A549 (cell line): ENCODE results near the gene C2orf49. TPM values are rescaled to one million over a fixed set of nuclear protein-coding genes. Genes with fewer than 3 reads are reported as not detected.

Source experiments
- ATAC-seq, 2 experiments: fragments of 200-7000 bp in 1 of 2; fragments of >200 bp in 1 of 2; cut with Nextera tagmentation in 1 of 2; cut with Tn5 transposase in 1 of 2; 3 replicates each; pipeline versions ENCODE4 v1.8.0 to v1.9.1; 2018 to 2020; ENCODE audit warnings: mild to moderate bottlenecking in 1 of 2, moderate library complexity in 1 of 2
- CTCF ChIA-PET: fragments of 300-600 bp; sonication (Branson Sonifier 250); formaldehyde crosslinking; extraction: SDS; loops from one replicate; lab custom pipeline; 2021; ENCODE audit warnings: antibody characterized with exemption, inconsistent platforms; lab: Yijun Ruan, JAX
- POLR2A ChIA-PET: fragments of 350-600 bp; formaldehyde crosslinking; extraction: SDS; loops from one replicate; lab custom pipeline; 2021; ENCODE audit warnings: antibody characterized with exemption, inconsistent platforms; lab: Yijun Ruan, JAX
- DNase-seq, 2 experiments: peaks; one replicate each; pipeline versions ENCODE4 v3.0.0 to v3.0.0-alpha.2; 2011 to 2016; ENCODE audit warnings: low read depth in 1 of 2, low spot score in 1 of 2
- FAIRE-seq: peaks from 2 replicates; lab custom pipeline; 2011; peaks lifted over from hg19 to GRCh38; lab: Jason Lieb, UNC
- H3K27ac ChIP-seq, 2 experiments: fragments of >200 bp; sonication (Bioruptor Twin); formaldehyde crosslinking; 3 replicates each; pipeline ENCODE4 v1.5.1; 2016 to 2017
- H3K4me1 ChIP-seq: fragments of >200 bp; sonication (Bioruptor Twin); formaldehyde crosslinking; 3 replicates; pipeline ENCODE4 v1.6.1; 2016
- H3K4me2 ChIP-seq: fragments of >200 bp; sonication (Bioruptor Twin); formaldehyde crosslinking; 3 replicates; pipeline ENCODE4 v1.6.1; 2016
- H3K4me3 ChIP-seq: fragments of >200 bp; sonication (Bioruptor Twin); formaldehyde crosslinking; 3 replicates; pipeline ENCODE4 v1.5.1; 2016
- H3K9me3 ChIP-seq: fragments of >200 bp; sonication (Bioruptor Twin); formaldehyde crosslinking; 3 replicates; pipeline ENCODE4 v1.6.1; 2016
- CBX2 ChIP-seq: fragments of 200-600 bp; sonication (generic); IDR thresholded peaks from 2 replicates; pipeline ENCODE4 v1.6.1; 2016; ENCODE audit warnings: low read depth, mild to moderate bottlenecking, borderline replicate concordance
- CEBPB ChIP-seq, 2 experiments: fragments of >200 bp in 1 of 2; sonication (Bioruptor Twin) in 1 of 2; formaldehyde crosslinking in 1 of 2; IDR thresholded peaks; 2 replicates each; pipeline ENCODE4 v1.6.1; 2012 to 2016
- CTCF ChIP-seq: fragments of >200 bp; sonication (Bioruptor Twin); formaldehyde crosslinking; IDR thresholded peaks from 3 replicates; pipeline ENCODE4 v1.5.1; 2016
- EHF ChIP-seq: fragments of 250-450 bp; sonication (Bioruptor Pico); IDR thresholded peaks from 2 replicates; pipeline ENCODE4 v1.5.0; 2020; ENCODE audit warnings: mild to moderate bottlenecking
- EHMT2 ChIP-seq: fragments of 200-600 bp; sonication (generic); IDR thresholded peaks from 2 replicates; pipeline ENCODE4 v1.6.1; 2016; ENCODE audit warnings: antibody characterized with exemption, low read depth, mild to moderate bottlenecking, moderate library complexity
- ESRRA ChIP-seq: fragments of 150-350 bp; IDR thresholded peaks from 2 replicates; pipeline ENCODE4 v1.6.1; 2014; ENCODE audit warnings: mild to moderate bottlenecking, low read length, borderline replicate concordance
- FOXS1 ChIP-seq: fragments of 250-450 bp; sonication (Bioruptor Pico); IDR thresholded peaks from 2 replicates; pipeline ENCODE4 v1.5.0; 2020; ENCODE audit warnings: mild to moderate bottlenecking, moderate library complexity
- HES2 ChIP-seq: fragments of >200 bp; sonication (Bioruptor Twin); formaldehyde crosslinking; IDR thresholded peaks from 2 replicates; pipeline ENCODE4 v1.6.1; 2016
- HOXB13 ChIP-seq: fragments of 250-450 bp; sonication (Bioruptor Pico); IDR thresholded peaks from 2 replicates; pipeline ENCODE4 v1.5.0; 2020; ENCODE audit warnings: low read depth, mild to moderate bottlenecking, moderate library complexity
- KDM1A ChIP-seq: fragments of 200-600 bp; sonication (generic); IDR thresholded peaks from 2 replicates; pipeline ENCODE4 v1.6.1; 2016; ENCODE audit warnings: low read depth, mild to moderate bottlenecking
- MAZ ChIP-seq: fragments of 150-350 bp; IDR thresholded peaks from 2 replicates; pipeline ENCODE4 v1.6.1; 2014; ENCODE audit warnings: antibody characterized with exemption, low read depth, low read length, borderline replicate concordance
- NFE2L2 ChIP-seq: fragments of 150-350 bp; conservative IDR thresholded peaks from 2 replicates; pipeline ENCODE4 v1.6.1; 2014; ENCODE audit warnings: low read length
- NPAS2 ChIP-seq: fragments of 250-450 bp; sonication (Bioruptor Pico); IDR thresholded peaks from 2 replicates; pipeline ENCODE4 v1.8.0; 2022; ENCODE audit warnings: mild to moderate bottlenecking, moderate library complexity, borderline replicate concordance
- NR3C1 ChIP-seq: fragments of >200 bp; sonication (Bioruptor Twin); formaldehyde crosslinking; IDR thresholded peaks from 3 replicates; pipeline ENCODE4 v1.6.1; 2017
- POLR2A ChIP-seq: IDR thresholded peaks from 2 replicates; pipeline ENCODE4 v1.6.1; 2012; ENCODE audit warnings: mild to moderate bottlenecking, low read length
- POLR2AphosphoS2 ChIP-seq: conservative IDR thresholded peaks from 2 replicates; pipeline ENCODE4 v1.6.1; 2012; ENCODE audit warnings: low read length, improper control_type of control experiment, inconsistent platforms
- RAD21 ChIP-seq, 2 experiments: fragments of >200 bp in 1 of 2; sonication (Bioruptor Twin) in 1 of 2; formaldehyde crosslinking in 1 of 2; IDR thresholded peaks in 1 of 2; conservative IDR thresholded peaks in 1 of 2; 2 replicates in 1 of 2; 3 replicates in 1 of 2; pipeline ENCODE4 v1.6.1; 2012 to 2018; ENCODE audit warnings: inconsistent platforms in 1 of 2
- RARB ChIP-seq: fragments of 250-450 bp; sonication (Bioruptor Pico); IDR thresholded peaks from 2 replicates; pipeline ENCODE4 v1.8.0; 2021; ENCODE audit warnings: mild to moderate bottlenecking, moderate library complexity
- RCOR1 ChIP-seq: fragments of 150-350 bp; IDR thresholded peaks from 2 replicates; pipeline ENCODE4 v1.6.1; 2014; ENCODE audit warnings: antibody characterized with exemption, low read length, low read depth
- SMC3 ChIP-seq: fragments of >200 bp; sonication (Bioruptor Twin); formaldehyde crosslinking; IDR thresholded peaks from 3 replicates; pipeline ENCODE4 v1.6.1; 2018; ENCODE audit warnings: inconsistent platforms
- SREBF2 ChIP-seq: fragments of 450-650 bp; IDR thresholded peaks from 2 replicates; pipeline ENCODE4 v1.6.1; 2014; ENCODE audit warnings: mild to moderate bottlenecking, moderate library complexity
- TFCP2L1 ChIP-seq: fragments of 250-450 bp; sonication (Bioruptor Pico); IDR thresholded peaks from 2 replicates; pipeline ENCODE4 v1.5.0; 2021; ENCODE audit warnings: mild to moderate bottlenecking
- ZC3H11A ChIP-seq: fragments of 450-650 bp; IDR thresholded peaks from 2 replicates; pipeline ENCODE4 v1.6.1; 2014; ENCODE audit warnings: antibody characterized with exemption, mild to moderate bottlenecking
- ZFP36 ChIP-seq: fragments of 450-650 bp; IDR thresholded peaks from 2 replicates; pipeline ENCODE4 v1.6.1; 2014; ENCODE audit warnings: borderline replicate concordance; ENCODE audit not compliant: partially characterized antibody
- ZSCAN20 ChIP-seq: fragments of 250-450 bp; sonication (Bioruptor Pico); IDR thresholded peaks from 2 replicates; pipeline ENCODE4 v1.8.0; 2022; ENCODE audit warnings: mild to moderate bottlenecking, moderate library complexity
- WGBS: methylation state at CpG from one replicate; pipeline ENCODE4 v1.1.6; 2017; ENCODE audit errors: missing lambda C conversion rate; 5-methylcytosine and 5-hydroxymethylcytosine counted together
- polyA plus RNA-seq, 4 experiments: library from polyadenylated mRNA; depleted of rRNA in 3 of 4; stranded (reverse); fragments of >200 nt; fragmentation: RNase III in 1 of 4; extraction: RNeasy Plus Mini Kit Qiagen cat#74134 plus additional on column Dnase treatment in 1 of 4; gene quantifications; 2 replicates in 3 of 4; 3 replicates in 1 of 4; pipeline ENCODE4 v1.2.3, GENCODE V29; 2011 to 2017
- TF ChIP-seq, protein P1 (sequence below): IDR thresholded peaks from 2 replicates; pipeline ENCODE4 v1.6.1; 2012; ENCODE audit warnings: low read depth, borderline replicate concordance
- TF ChIP-seq, protein P2 (sequence below): fragments of 150-350 bp; IDR thresholded peaks from 2 replicates; pipeline ENCODE4 v1.6.1; 2014; ENCODE audit warnings: low read depth, mild to moderate bottlenecking, low read length
- TF ChIP-seq, protein P3 (sequence below): fragments of 250-450 bp; sonication (Bioruptor Pico); IDR thresholded peaks from 2 replicates; pipeline ENCODE4 v1.5.0; 2020; ENCODE audit warnings: low read depth, mild to moderate bottlenecking, moderate library complexity

The C2orf49 gene
- polyA plus RNA-seq, 2 of the 4 experiments (the other 2 are of a cell fraction): 19.4 to 25.7 TPM

DNA sequence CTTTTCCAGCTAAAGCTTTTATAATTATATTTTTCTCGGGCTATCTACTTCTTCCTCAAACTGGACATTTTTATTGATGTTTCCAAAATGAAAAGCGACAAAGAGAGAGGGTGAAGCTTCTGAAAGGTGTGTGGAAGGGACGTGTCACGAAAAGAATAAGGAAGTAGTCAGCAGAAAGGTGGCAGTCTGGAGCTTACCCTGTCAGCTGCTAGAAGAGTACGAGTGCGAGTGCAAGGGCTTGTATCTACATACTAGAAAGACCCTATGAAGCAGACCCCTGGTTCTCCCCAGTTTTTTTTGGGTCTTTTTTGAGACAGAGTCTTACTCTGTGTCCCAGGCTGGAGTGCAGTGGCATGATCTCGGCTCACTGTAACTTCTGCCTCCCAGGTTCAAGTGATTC, 46.9 kb downstream of the C2orf49 start:
- no peak for DNase-seq
- peaks cover 29% of the 10 kb centered on the region for H3K4me1 ChIP-seq
- no peak overlapping the region for H3K4me3 ChIP-seq
- no peak overlapping the region for H3K27ac ChIP-seq
- no peak overlapping the region for H3K4me2 ChIP-seq
- no peak for TF ChIP-seq MAZ
- TF ChIP-seq SREBF2: no peak
- TF ChIP-seq NR3C1: no peak
- TF ChIP-seq RCOR1: no peak
- TF ChIP-seq TFCP2L1 (CRISPR knock-in tag): no peak
- TF ChIP-seq ESRRA: no peak
- TF ChIP-seq, protein P1, sequence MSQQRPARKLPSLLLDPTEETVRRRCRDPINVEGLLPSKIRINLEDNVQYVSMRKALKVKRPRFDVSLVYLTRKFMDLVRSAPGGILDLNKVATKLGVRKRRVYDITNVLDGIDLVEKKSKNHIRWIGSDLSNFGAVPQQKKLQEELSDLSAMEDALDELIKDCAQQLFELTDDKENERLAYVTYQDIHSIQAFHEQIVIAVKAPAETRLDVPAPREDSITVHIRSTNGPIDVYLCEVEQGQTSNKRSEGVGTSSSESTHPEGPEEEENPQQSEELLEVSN: no peak
- TF ChIP-seq EHMT2: no peak
- no peak for TF ChIP-seq CBX2
- no peak for TF ChIP-seq FOXS1 (CRISPR knock-in tag)
- TF ChIP-seq KDM1A: no peak
- no peak for TF ChIP-seq ZC3H11A
- no peak for TF ChIP-seq NPAS2 (CRISPR knock-in tag)
- TF ChIP-seq HOXB13: no peak
- no peak for TF ChIP-seq ZFP36
- TF ChIP-seq HES2: no peak
- no peak for TF ChIP-seq POLR2A
- no peak for TF ChIP-seq CEBPB (IDR thresholded peaks at IDR 0.05)
- POLR2A ChIA-PET: no interaction called here
- WGBS: 94% methylated on average over 7 of the region's 7 CpGs
- H3K9me3 ChIP-seq: no peaks in the 10 kb centered on the region
- no peak for FAIRE-seq
- no peak for ATAC-seq
- CTCF ChIA-PET: interaction anchor here (1.4 kb wide), 1 partner anchor 25 kb away, joined by 3 read pairs; no protein-coding TSS in a partner anchor

DNA sequence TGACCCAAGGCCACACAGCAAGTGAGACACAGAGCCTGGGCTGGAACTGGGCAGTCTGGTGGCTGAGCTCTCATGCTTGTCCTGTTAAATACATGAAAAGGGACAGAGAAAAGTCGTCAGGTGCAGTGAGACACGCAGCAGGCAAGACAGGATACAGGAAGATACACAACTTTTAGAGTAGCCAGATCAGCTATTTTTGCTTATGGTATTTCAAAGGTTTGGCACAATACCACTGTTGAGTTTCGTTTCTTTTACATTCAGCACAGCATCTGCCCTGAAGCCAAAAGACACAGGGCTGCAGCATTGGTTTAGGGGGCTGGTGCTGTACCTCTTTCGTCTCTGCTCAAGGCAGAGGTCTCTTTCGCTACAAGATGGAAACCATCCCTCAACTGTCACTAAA, 47.5 kb downstream of the C2orf49 start:
- DNase-seq (no peak), FAIRE-seq (no peak), ATAC-seq (no peak)
- no peaks in the 10 kb centered on the region for H3K9me3 ChIP-seq
- WGBS: 92% methylated on average over 5 of the region's 5 CpGs
- POLR2A ChIA-PET: no interaction called here
- H3K4me2 ChIP-seq: no peak overlapping the region
- peaks cover 29% of the 10 kb centered on the region for H3K4me1 ChIP-seq
- H3K27ac ChIP-seq: no peak overlapping the region
- TF ChIP-seq, protein P2, sequence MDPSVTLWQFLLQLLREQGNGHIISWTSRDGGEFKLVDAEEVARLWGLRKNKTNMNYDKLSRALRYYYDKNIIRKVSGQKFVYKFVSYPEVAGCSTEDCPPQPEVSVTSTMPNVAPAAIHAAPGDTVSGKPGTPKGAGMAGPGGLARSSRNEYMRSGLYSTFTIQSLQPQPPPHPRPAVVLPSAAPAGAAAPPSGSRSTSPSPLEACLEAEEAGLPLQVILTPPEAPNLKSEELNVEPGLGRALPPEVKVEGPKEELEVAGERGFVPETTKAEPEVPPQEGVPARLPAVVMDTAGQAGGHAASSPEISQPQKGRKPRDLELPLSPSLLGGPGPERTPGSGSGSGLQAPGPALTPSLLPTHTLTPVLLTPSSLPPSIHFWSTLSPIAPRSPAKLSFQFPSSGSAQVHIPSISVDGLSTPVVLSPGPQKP: no peak
- no peak for TF ChIP-seq ZSCAN20 (CRISPR knock-in tag)
- no peak for TF ChIP-seq NR3C1
- no peak for TF ChIP-seq POLR2AphosphoS2
- TF ChIP-seq, protein P1: no peak
- no peak for TF ChIP-seq RARB (CRISPR knock-in tag)
- no peak for TF ChIP-seq CTCF
- TF ChIP-seq, protein P3, sequence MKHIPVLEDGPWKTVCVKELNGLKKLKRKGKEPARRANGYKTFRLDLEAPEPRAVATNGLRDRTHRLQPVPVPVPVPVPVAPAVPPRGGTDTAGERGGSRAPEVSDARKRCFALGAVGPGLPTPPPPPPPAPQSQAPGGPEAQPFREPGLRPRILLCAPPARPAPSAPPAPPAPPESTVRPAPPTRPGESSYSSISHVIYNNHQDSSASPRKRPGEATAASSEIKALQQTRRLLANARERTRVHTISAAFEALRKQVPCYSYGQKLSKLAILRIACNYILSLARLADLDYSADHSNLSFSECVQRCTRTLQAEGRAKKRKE: no peak
- TF ChIP-seq CBX2: no peak
- no peak for TF ChIP-seq RCOR1
- TF ChIP-seq TFCP2L1 (CRISPR knock-in tag): no peak
- TF ChIP-seq NFE2L2: no peak
- TF ChIP-seq SMC3: no peak
- TF ChIP-seq EHF (CRISPR knock-in tag): no peak
- no peak for TF ChIP-seq RAD21 (conservative IDR thresholded peaks at IDR 0.05 in 1 of 2, IDR thresholded peaks at IDR 0.05 in 1 of 2)
- TF ChIP-seq, all 56 proteins: peak for 0
- H3K4me3 ChIP-seq: no peak overlapping the region
- CTCF ChIA-PET: interaction anchor here (1.4 to 2.8 kb wide), 2 partner anchors 24 to 137 kb away, joined by 3 to 10 read pairs; no protein-coding TSS in a partner anchor
